K562 (cell line): ENCODE measurements around the gene FIBP. TPM values are rescaled to one million over a fixed set of nuclear protein-coding genes. Genes with fewer than 3 reads are reported as not detected.

Experiments used
- ATAC-seq: fragments of 200-7000 bp; cut with Tn5 transposase; 3 replicates; pipeline ENCODE4 v1.9.1; 2020; ENCODE audit warnings: moderate library complexity
- BruUV-seq: library from RNA; stranded (reverse); fragments of 400-500 nt; replicated peaks from 2 replicates; lab custom pipeline; 2021; lab: Mats Ljungman, UMichigan
- CTCF ChIA-PET: fragments of 300-600 bp; formaldehyde crosslinking; extraction: SDS; loops from one replicate; lab custom pipeline; 2021; ENCODE audit warnings: low intra/inter-chr PET ratio; lab: Yijun Ruan, JAX
- POLR2A ChIA-PET: fragments of 300-600, 350-650 bp; sonication (Branson Sonifier 250); formaldehyde crosslinking; extraction: SDS; loops from one replicate; lab custom pipeline; 2021; ENCODE audit warnings: antibody characterized with exemption, inconsistent platforms; lab: Yijun Ruan, JAX
- DNase-seq, 4 experiments: peaks; one replicate each; pipeline versions ENCODE4 v3.0.0 to v3.0.0-alpha.2; 2011 to 2018; ENCODE audit warnings: low spot score in 3 of 4, mixed read lengths in 3 of 4; ENCODE audit errors: extremely low read depth in 1 of 4
- FAIRE-seq: peaks from 2 replicates; lab custom pipeline; 2011; peaks lifted over from hg19 to GRCh38; lab: Jason Lieb, UNC
- H2AFZ ChIP-seq: 2 replicates; pipeline ENCODE4 v1.6.0; 2011; ENCODE audit warnings: low read depth, low read length, control low read depth, inconsistent platforms
- H3K27ac ChIP-seq: fragments of 200-600 bp; 3 replicates; pipeline ENCODE4 v1.8.0; 2011; ENCODE audit warnings: low read depth, mild to moderate bottlenecking, control low read depth, inconsistent platforms, low read length, moderate library complexity, mixed read lengths; ENCODE audit errors: extremely low read depth
- H3K27me3 ChIP-seq, 2 experiments: fragments of 300-600 bp in 1 of 2; 2 replicates in 1 of 2; 3 replicates in 1 of 2; pipeline versions ENCODE4 v1.6.0 to v1.8.0; 2011; ENCODE audit warnings: inconsistent platforms in 2 of 2, low read length in 2 of 2, mild to moderate bottlenecking in 1 of 2, mixed read lengths in 1 of 2, moderate library complexity in 1 of 2; ENCODE audit not compliant: control insufficient read depth in 2 of 2, insufficient read depth in 2 of 2
- H3K36me3 ChIP-seq: fragments of 300-600 bp; 3 replicates; pipeline ENCODE4 v1.8.0; 2011; ENCODE audit warnings: mild to moderate bottlenecking, low read length, inconsistent platforms; ENCODE audit not compliant: control insufficient read depth, insufficient read depth
- H3K4me1 ChIP-seq, 2 experiments: fragments of 200-600 bp in 1 of 2; replicated peaks in 1 of 2; 2 replicates in 1 of 2; 3 replicates in 1 of 2; pipeline versions ENCODE4 v1.5.1 to v1.8.0; 2011; ENCODE audit warnings: inconsistent platforms in 2 of 2, low read length in 2 of 2, mild to moderate bottlenecking in 1 of 2, mixed read lengths in 1 of 2, moderate library complexity in 1 of 2; ENCODE audit not compliant: control insufficient read depth in 2 of 2, insufficient read depth in 2 of 2
- H3K4me2 ChIP-seq: 2 replicates; pipeline ENCODE4 v1.6.1; 2011; ENCODE audit warnings: low read length, control low read depth, inconsistent platforms, mixed read lengths; ENCODE audit not compliant: insufficient read depth
- H3K4me3 ChIP-seq: fragments of 200-600 bp; sonication (generic), shearing (Covaris generic); 2 replicates; pipeline ENCODE4 v1.5.1; 2016; ENCODE audit warnings: control low read depth, inconsistent platforms
- H3K79me2 ChIP-seq: fragments of 200-600 bp; 3 replicates; pipeline ENCODE4 v1.8.0; 2011; ENCODE audit warnings: low read length, inconsistent platforms; ENCODE audit not compliant: control insufficient read depth, insufficient read depth
- H3K9ac ChIP-seq, 2 experiments: 2 replicates each; pipeline versions ENCODE4 v1.6.0 to v1.6.1; 2011; ENCODE audit warnings: low read depth in 2 of 2, low read length in 2 of 2, control low read depth in 1 of 2, inconsistent platforms in 1 of 2, mild to moderate bottlenecking in 1 of 2, mixed read lengths in 1 of 2; ENCODE audit not compliant: insufficient read depth in 1 of 2
- H3K9me1 ChIP-seq: one replicate; pipeline ENCODE4 v1.6.0; 2011; ENCODE audit warnings: inconsistent platforms, mild to moderate bottlenecking, low read length, moderate library complexity; ENCODE audit not compliant: control insufficient read depth, insufficient read depth
- H3K9me3 ChIP-seq: replicated peaks from 2 replicates; pipeline ENCODE4 v1.5.1; 2011; ENCODE audit warnings: low read depth, low read length, inconsistent platforms; ENCODE audit not compliant: control insufficient read depth, insufficient read depth
- H4K20me1 ChIP-seq: replicated peaks from 2 replicates; pipeline ENCODE4 v1.6.1; 2011; ENCODE audit warnings: low read length, inconsistent platforms, mixed read lengths; ENCODE audit not compliant: control insufficient read depth, insufficient read depth
- EHMT2 ChIP-seq: fragments of 450-650 bp; IDR thresholded peaks from 2 replicates; pipeline ENCODE4 v1.6.1; 2018; ENCODE audit warnings: antibody characterized with exemption
- HMGN3 ChIP-seq: IDR thresholded peaks from 2 replicates; pipeline ENCODE4 v1.6.1; 2011; ENCODE audit warnings: borderline replicate concordance, low read depth, mild to moderate bottlenecking, mixed read lengths, low read length; ENCODE audit not compliant: insufficient read length; ENCODE audit errors: extremely low read depth
- ILK ChIP-seq: fragments of 450-650 bp; IDR thresholded peaks from 2 replicates; pipeline ENCODE4 v1.6.1; 2016; ENCODE audit warnings: missing genetic modification characterization, low read depth, mild to moderate bottlenecking, missing compliant biosample characterization, moderate library complexity, borderline replicate concordance
- MAFF ChIP-seq: IDR thresholded peaks from 2 replicates; pipeline ENCODE4 v1.6.1; 2012; ENCODE audit warnings: low read length, improper control_type of control experiment
- NFE2L1 ChIP-seq: fragments of 450-650 bp; IDR thresholded peaks from 2 replicates; pipeline ENCODE4 v1.6.1; 2016; ENCODE audit warnings: missing genetic modification characterization, low read depth, mild to moderate bottlenecking, missing compliant biosample characterization, moderate library complexity, borderline replicate concordance
- PHTF2 ChIP-seq: fragments of 250-450 bp; sonication (Bioruptor Pico); IDR thresholded peaks from 2 replicates; pipeline ENCODE4 v1.5.0; 2021; ENCODE audit warnings: mild to moderate bottlenecking
- RBBP5 ChIP-seq: fragments of 200-600 bp; sonication (generic); IDR thresholded peaks from 2 replicates; pipeline ENCODE4 v1.6.1; 2012; ENCODE audit warnings: borderline replicate concordance, mild to moderate bottlenecking, low read length, control low read depth, inconsistent platforms; ENCODE audit not compliant: insufficient read depth, poor library complexity, severe bottlenecking
- RCOR1 ChIP-seq, 2 experiments: IDR thresholded peaks; 2 replicates each; pipeline ENCODE4 v1.6.1; 2012; ENCODE audit warnings: low read depth in 2 of 2, low read length in 2 of 2, borderline replicate concordance in 1 of 2, improper control_type of control experiment in 1 of 2
- SETDB1 ChIP-seq: IDR thresholded peaks from one replicate; pipeline ENCODE4 v1.6.1; 2012; ENCODE audit warnings: low read length, control low read depth, inconsistent platforms
- SMAD3 ChIP-seq: fragments of 450-650 bp; formaldehyde crosslinking; conservative IDR thresholded peaks from 2 replicates; pipeline ENCODE4 v1.4.0; 2020; ENCODE audit warnings: mild to moderate bottlenecking
- TCFL5 ChIP-seq: fragments of 250-450 bp; sonication (Bioruptor Pico); conservative IDR thresholded peaks from 2 replicates; pipeline ENCODE4 v1.6.1; 2021; ENCODE audit warnings: mild to moderate bottlenecking, moderate library complexity, matching md5 sums
- ZC3H8 ChIP-seq: fragments of 450-650 bp; IDR thresholded peaks from 2 replicates; pipeline ENCODE4 v1.6.1; 2017
- ZNF253 ChIP-seq: fragments of 250-450 bp; sonication (Bioruptor Pico); conservative IDR thresholded peaks from 2 replicates; pipeline ENCODE4 v1.6.1; 2021; ENCODE audit warnings: mild to moderate bottlenecking
- ZNF445 ChIP-seq: fragments of 250-450 bp; sonication (Bioruptor Pico); IDR thresholded peaks from 2 replicates; pipeline ENCODE4 v1.4.0; 2020; ENCODE audit warnings: low read depth, mild to moderate bottlenecking, moderate library complexity
- ZNF668 ChIP-seq: fragments of 250-450 bp; sonication (Bioruptor Pico); IDR thresholded peaks from 2 replicates; pipeline ENCODE4 v1.8.0; 2022; ENCODE audit warnings: mild to moderate bottlenecking, inconsistent platforms
- WGBS: fragments of 100-300 bp; shearing (Covaris generic); methylation state at CpG from one replicate; pipeline ENCODE4 v1.1.6; 2016; ENCODE audit warnings: low coverage, mixed read lengths; ENCODE audit not compliant: insufficient coverage; ENCODE audit errors: missing lambda C conversion rate; 5-methylcytosine and 5-hydroxymethylcytosine counted together
- in situ Hi-C: fragments of 300-500 bp; cut with MboI; formaldehyde crosslinking; loops from 4 replicates; pipeline ENCODE4 v1.15.0; 2018; ENCODE audit warnings: inconsistent platforms, mixed read lengths
- intact Hi-C: fragments of 100-400 bp; cut with micrococcal nuclease; formaldehyde crosslinking; loops from 2 replicates; pipeline ENCODE4 v1.14.2; 2022
- polyA plus RNA-seq, 8 experiments: library from polyadenylated mRNA; depleted of rRNA in 4 of 8; stranded (reverse) in 5 of 8; unstranded in 3 of 8; fragments of >200 nt; fragmentation: Nextera tagmentation in 2 of 8; fragmentation: Illumina TruSeq in 1 of 8; extraction: Ambion mirVana in 2 of 8; extraction: Trizol in 1 of 8; gene quantifications; 2 replicates each; pipeline versions ENCODE4 v1.2.1 to v1.2.3, GENCODE V29; 2011 to 2014; ENCODE audit warnings: inconsistent platforms in 1 of 8, missing spikeins in 1 of 8
- total RNA-seq, 7 experiments: library from RNA; depleted of rRNA in 6 of 7; stranded (reverse); fragments of >200 nt in 6 of 7; fragmentation: Illumina TruSeq in 2 of 7; extraction: Trizol in 2 of 7; gene quantifications; 2 replicates each; pipeline versions ENCODE4 v1.2.1 to v1.2.3, GENCODE V29; 2011 to 2021; ENCODE audit warnings: low replicate concordance in 1 of 7
- TF ChIP-seq, protein P1 (sequence below): fragments of 450-650 bp; formaldehyde crosslinking; conservative IDR thresholded peaks from 2 replicates; pipeline ENCODE4 v1.4.0; 2022; ENCODE audit warnings: mild to moderate bottlenecking, missing genetic modification characterization
- TF ChIP-seq, protein P2 (sequence below): fragments of 450-650 bp; IDR thresholded peaks from 2 replicates; pipeline ENCODE4 v1.6.1; 2016; ENCODE audit warnings: missing biosample characterization, missing genetic modification characterization
- TF ChIP-seq, protein P3 (sequence below): fragments of 450-650 bp; IDR thresholded peaks from 2 replicates; pipeline ENCODE4 v1.6.1; 2014; ENCODE audit warnings: low read depth, mild to moderate bottlenecking, moderate library complexity, borderline replicate concordance

Gene FIBP
- total and polyA plus RNA-seq, 9 of the 15 experiments (the other 6 are each of a cell fraction or from before 2014, with no cell fraction given), result 41.2 to 79.2 (median 48.6) TPM

DNA sequence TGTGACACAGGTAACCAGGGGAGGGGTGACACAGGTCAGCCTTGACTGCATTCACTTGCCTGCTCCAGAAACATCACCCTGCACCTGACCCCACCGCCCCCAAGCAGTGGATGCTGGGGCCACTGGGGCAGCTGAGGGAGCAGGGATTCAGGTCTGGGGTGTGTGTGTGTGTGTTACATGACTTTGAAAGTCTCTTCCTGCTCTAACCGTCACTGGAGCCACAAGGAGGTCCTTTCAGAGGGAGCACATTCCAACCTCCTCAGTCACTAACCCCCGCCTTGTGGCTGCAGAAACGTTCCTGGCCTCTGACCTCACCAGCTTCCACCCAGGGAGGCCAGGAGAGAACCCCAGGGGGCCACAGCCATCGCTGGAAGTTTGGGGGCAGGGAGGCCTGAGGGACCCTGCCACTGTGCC, 14.8 kb upstream of the FIBP start:
- no TSS peak for BruUV-seq
- peaks cover 21% of the 10 kb centered on the region for H3K79me2 ChIP-seq
- peak overlapping the region; percentile 64 for H3K4me2 ChIP-seq
- H3K27me3 ChIP-seq, result no peaks in the 10 kb centered on the region
- intact Hi-C loops, result loop anchor here (5.0 kb wide), 1 partner anchor 46 kb away; the partner anchor contains the start of gene CFL1
- peak; percentile 8 for ATAC-seq
- DNase-seq, result peak; percentile 53 to 78 (median 60)
- H3K4me3 ChIP-seq, result no peak overlapping the region
- CTCF ChIA-PET, result no interaction called here
- POLR2A ChIA-PET, result interaction anchor here (0.7 to 8.0 kb wide), 5 partner anchors 10 to 34 kb away, joined by 3 to 136 read pairs (median 3); partner anchors contain the start of genes CCDC85B and FIBP
- FAIRE-seq, result peak; percentile 64
- peaks cover 4% of the 10 kb centered on the region; the same call in 1 of the 2 replicates for H4K20me1 ChIP-seq
- H3K9me1 ChIP-seq, result no peaks in the 10 kb centered on the region
- peak overlapping the region; percentile 73 for H2AFZ ChIP-seq
- H3K36me3 ChIP-seq, result peaks cover 13% of the 10 kb centered on the region; the same call in 2 of the 3 replicates
- peaks cover 44 to 64% of the 10 kb centered on the region in 2 experiments for H3K4me1 ChIP-seq
- H3K9ac ChIP-seq, result peak overlapping the region; percentile 42 to 88; a peak in 3 of 4 replicates
- H3K9me3 ChIP-seq, result no peaks in the 10 kb centered on the region
- peak overlapping the region; percentile 76 for H3K27ac ChIP-seq
- 0% methylated on average over 5 of the region's 5 CpGs for WGBS
- in situ Hi-C loops, result no loop called here
- TF ChIP-seq TCFL5, result no peak
- no peak for TF ChIP-seq SMAD3
- TF ChIP-seq RCOR1 (IDR thresholded peaks at IDR 0.05; ENCODE audit: borderline replicate concordance in 1 of 2, low read depth in 2 of 2, low read length in 2 of 2), result no peak
- no peak for TF ChIP-seq ILK
- TF ChIP-seq HMGN3, result peak; percentile 29
- no peak for TF ChIP-seq EHMT2
- no peak for TF ChIP-seq RBBP5
- TF ChIP-seq, protein P1, sequence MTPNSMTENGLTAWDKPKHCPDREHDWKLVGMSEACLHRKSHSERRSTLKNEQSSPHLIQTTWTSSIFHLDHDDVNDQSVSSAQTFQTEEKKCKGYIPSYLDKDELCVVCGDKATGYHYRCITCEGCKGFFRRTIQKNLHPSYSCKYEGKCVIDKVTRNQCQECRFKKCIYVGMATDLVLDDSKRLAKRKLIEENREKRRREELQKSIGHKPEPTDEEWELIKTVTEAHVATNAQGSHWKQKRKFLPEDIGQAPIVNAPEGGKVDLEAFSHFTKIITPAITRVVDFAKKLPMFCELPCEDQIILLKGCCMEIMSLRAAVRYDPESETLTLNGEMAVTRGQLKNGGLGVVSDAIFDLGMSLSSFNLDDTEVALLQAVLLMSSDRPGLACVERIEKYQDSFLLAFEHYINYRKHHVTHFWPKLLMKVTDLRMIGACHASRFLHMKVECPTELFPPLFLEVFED (CRISPR knock-in tag), result no peak
- TF ChIP-seq, protein P2, sequence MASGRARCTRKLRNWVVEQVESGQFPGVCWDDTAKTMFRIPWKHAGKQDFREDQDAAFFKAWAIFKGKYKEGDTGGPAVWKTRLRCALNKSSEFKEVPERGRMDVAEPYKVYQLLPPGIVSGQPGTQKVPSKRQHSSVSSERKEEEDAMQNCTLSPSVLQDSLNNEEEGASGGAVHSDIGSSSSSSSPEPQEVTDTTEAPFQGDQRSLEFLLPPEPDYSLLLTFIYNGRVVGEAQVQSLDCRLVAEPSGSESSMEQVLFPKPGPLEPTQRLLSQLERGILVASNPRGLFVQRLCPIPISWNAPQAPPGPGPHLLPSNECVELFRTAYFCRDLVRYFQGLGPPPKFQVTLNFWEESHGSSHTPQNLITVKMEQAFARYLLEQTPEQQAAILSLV (tag), result no peak
- TF ChIP-seq ZC3H8, result no peak
- no peak for TF ChIP-seq SETDB1
- TF ChIP-seq, protein P3, sequence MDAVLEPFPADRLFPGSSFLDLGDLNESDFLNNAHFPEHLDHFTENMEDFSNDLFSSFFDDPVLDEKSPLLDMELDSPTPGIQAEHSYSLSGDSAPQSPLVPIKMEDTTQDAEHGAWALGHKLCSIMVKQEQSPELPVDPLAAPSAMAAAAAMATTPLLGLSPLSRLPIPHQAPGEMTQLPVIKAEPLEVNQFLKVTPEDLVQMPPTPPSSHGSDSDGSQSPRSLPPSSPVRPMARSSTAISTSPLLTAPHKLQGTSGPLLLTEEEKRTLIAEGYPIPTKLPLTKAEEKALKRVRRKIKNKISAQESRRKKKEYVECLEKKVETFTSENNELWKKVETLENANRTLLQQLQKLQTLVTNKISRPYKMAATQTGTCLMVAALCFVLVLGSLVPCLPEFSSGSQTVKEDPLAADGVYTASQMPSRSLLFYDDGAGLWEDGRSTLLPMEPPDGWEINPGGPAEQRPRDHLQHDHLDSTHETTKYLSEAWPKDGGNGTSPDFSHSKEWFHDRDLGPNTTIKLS, result no peak
- no peak for TF ChIP-seq ZNF445 (CRISPR knock-in tag)
- TF ChIP-seq ZNF253 (CRISPR knock-in tag), result no peak
- 0 out of 2 replicates have a peak, but pooled peaks have one; percentile 17 for TF ChIP-seq ZNF668
- TF ChIP-seq NFE2L1 (tag), result no peak
- no peak for TF ChIP-seq MAFF
- TF ChIP-seq PHTF2, result no peak
